GM18502 (cell line): ENCODE data around the gene DIAPH2.
"Not testable (repeated sequence)": the region's sequence is repeated elsewhere in the genome, so short reads cannot be mapped to it uniquely, and the experiment has no call there.

Source experiments
- ATAC-seq: cut with Tn5 transposase; IDR thresholded peaks from one replicate; pipeline ENCODE4 v1.9.1; 2021; ENCODE audit warnings: mild to moderate bottlenecking; ENCODE audit not compliant: unreplicated experiment, poor library complexity

The DIAPH2 gene

GRCh38 chrX:96798982-96799381 lies 114.3 kb downstream of the DIAPH2 start:
- ATAC-seq, result no peak

DNA sequence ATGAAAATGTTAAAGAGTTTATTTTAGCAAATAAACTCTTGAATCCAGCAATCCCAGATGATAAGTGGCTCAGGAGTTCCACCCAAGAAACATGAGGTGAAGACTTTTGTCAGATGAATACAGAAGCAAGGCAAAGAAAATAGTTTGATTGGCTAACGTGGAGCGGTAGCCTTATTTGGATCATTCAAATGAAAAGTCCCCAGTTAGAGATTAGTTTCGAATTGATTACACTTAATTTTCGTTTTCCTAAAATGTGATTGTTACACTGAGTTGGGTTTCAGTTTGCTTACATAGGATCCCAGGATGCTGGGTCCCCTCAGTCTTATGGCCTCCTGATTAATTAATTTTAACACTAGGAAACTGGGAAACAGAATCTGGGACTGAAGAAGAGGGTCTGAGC lies 122.7 kb downstream of the DIAPH2 start:
- ATAC-seq, result no peak

- ATAC-seq, result no peak
Measured at GRCh38 chrX:96820935-96821334, 136.3 kb downstream of the DIAPH2 start.

DNA sequence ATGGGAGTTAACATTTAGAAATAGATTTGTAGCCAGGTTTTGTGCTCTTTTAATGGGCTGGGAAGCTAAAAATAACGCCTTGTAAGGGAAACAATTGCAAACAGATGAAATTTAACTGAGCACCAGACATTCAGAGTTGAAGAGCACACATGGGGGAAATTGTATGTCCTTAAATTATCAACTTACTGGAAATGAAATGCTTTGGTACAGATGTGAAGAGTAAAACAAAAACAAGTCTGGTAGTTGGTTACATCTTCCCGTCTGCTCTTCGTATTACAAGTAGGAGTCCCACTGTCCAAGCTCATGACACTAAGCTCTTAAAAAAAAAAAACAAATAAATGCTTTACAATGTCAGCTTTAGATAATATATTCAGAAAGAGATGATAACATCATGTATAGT lies 139.5 kb downstream of the DIAPH2 start:
- no peak for ATAC-seq

- no peak for ATAC-seq
Measured at GRCh38 chrX:96833333-96833732, 148.7 kb downstream of the DIAPH2 start.

GRCh38 chrX:96834137-96834536 lies 149.5 kb downstream of the DIAPH2 start:
- ATAC-seq, result no peak

DNA sequence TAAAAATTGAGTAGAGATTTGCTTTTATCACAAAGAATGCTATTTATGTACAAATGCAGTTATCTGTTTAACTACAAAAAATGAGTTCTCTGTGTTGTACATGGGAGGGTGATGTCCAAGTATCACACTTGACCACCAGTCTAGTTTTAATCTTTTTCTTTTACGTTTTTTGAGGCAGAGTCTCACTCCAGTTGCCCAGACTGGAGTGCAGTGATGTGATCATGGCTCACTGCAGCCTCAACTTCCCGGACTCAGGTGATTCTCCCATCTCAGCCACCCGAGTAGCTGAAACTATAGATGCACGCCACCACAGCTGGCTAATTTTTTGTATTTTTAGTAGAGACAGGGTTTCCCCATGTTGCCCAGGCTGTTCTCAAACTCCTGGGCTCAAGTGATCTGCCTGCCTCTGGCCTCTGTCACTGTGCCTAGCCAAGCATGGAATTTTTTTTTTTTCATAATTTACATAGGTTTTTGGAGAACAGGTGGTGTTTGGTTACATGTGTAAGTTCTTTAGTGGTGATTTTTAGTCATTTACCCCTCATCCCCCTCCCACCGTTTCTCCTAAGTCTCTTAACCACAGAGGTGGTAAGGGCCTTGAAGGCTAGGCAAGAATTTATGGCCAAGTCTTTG lies 151.1 kb downstream of the DIAPH2 start:
- ATAC-seq, result peak; percentile 80

DNA sequence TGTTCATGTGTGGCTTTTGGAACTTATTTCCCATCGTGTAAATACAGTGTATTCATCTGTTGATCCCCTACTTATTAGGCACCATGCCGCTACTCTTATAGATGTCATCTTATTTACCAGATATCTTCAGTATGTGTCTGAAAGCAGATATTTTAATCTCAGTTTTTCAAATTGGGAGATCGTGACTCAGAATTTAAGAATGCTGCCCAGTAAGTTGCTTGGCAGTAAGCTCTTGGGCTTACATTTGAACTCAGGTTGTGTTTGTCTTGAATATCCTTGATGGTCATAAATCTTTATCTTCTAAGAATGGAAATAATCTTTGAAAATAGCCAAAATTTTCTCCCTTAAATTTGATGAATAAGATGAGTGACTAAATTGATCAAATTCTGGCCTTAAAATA lies 153.2 kb downstream of the DIAPH2 start:
- ATAC-seq, result no peak

DNA sequence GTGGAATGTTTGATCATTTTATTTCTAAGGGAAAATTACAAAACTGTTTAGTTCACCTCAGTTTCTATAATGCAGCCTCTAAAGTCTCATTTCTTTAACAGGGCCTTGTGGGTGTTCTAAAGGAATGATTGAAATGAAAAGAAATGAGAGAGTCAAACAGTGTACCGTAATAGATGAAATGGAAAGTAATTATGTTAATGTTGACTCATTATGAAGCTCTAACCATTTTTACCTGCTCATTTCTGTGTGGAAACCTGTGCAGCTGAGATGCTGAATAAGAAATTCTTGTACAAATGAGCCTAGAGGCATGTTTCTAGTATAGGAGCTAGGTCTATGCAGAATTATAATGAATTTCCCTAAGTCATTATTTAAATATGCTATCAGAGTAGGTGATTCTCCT lies 153.9 kb downstream of the DIAPH2 start:
- ATAC-seq, result no peak

- ATAC-seq, result no peak
Measured at GRCh38 chrX:96841325-96841724, 156.7 kb downstream of the DIAPH2 start.

DNA sequence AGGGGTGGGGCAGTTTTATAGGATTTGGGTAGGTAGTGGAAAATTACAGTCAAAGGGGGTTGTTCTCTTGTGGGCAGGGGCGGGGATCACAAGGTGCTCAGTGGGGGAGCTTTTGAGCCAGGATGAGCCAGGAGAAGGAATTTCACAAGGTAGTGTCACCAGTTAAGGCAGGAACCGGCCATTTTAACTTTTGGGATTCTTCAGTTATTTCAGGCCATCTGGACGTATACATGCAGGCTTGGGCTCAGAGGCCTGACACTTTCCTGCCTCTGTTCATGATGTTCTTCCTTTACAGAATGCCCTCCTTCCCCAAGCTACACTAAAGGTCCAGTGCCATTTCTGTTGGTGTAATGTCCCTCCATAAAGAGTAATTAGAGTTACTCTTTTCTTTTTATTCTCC lies 157.2 kb downstream of the DIAPH2 start:
- ATAC-seq, result not testable (repeated sequence)

GRCh38 chrX:96843566-96843965 lies 158.9 kb downstream of the DIAPH2 start:
- ATAC-seq, result no peak

DNA sequence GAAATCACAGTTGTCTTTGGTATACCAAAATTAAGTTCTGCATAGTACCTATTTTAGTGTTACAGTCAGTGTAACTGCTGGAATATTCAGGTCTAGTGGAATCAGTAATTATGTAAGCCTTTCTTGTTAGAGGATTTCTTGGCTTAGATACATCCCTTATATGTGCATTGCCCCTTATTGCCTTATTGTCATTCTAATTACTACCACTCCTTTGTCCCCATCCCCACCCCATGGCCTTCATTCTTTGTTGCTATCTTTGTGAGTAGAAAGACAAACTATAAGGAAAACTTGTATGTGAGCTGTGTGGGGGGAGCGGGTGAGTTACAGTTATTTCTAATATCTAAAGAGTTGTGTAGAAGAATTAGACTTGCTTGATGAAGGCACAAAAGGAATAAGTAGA lies 162.2 kb downstream of the DIAPH2 start:
- ATAC-seq, result no peak

GRCh38 chrX:96859422-96859821 lies 174.8 kb downstream of the DIAPH2 start:
- ATAC-seq, result not testable (repeated sequence)

DNA sequence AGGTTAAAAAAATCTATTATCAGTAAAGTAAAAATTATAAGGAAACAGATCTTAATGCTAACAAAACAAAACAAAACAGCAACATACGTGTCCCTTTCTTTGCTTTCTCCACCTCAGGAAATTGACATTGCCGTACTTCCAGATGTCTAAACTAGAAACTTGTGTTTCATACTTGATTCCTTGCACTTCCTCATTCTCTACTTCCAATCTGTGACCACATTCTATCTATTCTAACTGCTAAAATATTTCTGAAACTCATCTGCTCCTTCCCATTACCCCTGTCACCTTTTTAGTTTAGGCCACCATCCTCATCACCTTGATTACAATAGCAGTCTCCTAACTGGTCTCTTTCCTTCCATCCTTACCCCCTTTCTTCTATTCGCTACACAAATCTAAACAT lies 176.6 kb downstream of the DIAPH2 start:
- peak; percentile 70 for ATAC-seq

DNA sequence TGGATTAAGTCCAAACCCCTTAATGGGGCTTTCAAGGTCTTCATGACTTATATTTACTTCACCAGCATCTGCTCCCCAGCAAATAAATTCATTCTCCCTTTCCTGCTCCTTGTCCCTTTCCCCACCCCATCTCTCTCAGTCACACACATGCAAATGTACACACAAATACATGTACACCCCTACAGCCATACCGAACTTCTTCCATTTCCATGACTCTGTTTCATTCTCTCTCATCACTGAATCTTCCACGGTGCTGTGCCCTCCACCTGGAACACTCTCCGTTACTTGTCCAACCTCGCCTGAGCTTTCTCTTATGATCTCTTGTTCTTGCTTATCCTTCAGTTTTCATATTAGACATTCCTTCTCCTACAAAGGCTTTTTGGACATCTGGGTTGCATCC lies 177.0 kb downstream of the DIAPH2 start:
- ATAC-seq, result peak; percentile 62

DNA sequence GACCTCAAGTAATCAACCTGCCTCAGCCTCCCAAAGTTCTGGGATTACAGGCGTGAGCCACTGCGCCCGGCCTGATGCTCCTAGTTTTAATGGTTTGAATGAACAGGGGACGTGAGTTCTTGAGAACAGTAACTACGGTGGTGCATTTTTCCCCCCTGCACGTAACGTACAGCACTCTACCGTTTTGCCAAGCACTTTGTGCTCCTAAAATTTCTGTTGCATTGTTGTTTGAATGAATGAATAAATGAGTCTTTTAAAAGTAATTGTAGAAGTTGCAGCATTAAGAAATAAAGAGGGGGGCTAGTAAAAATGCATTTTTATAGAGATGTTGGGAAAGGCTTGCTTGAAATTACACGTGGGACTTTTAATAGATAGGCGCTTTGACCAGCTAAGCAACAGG lies 199.0 kb downstream of the DIAPH2 start, which contains the start of gene RPA4:
RPA4 (plus strand) TSS at position 301 of the 400 bp plus-strand sequence. CDS start 403 bp downstream, outside the sequence.
- no peak for ATAC-seq

DNA sequence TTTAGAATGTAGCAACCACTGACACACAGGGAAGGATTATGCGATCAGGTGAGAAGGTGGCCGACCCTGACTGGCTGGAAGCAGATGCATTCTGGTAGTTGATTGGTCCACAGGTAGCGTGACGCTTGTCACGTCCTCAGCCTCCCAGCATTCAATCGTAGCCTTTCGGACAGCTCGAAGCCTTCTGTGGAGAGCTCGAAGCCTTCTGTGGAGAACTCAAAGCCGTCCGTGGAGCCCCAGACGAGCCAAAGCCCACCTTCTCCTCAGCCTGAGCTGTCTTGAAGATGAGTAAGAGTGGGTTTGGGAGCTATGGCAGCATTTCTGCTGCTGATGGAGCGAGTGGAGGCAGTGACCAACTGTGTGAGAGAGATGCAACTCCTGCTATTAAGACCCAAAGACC lies 199.4 kb downstream of the DIAPH2 start:
- no peak for ATAC-seq

DNA sequence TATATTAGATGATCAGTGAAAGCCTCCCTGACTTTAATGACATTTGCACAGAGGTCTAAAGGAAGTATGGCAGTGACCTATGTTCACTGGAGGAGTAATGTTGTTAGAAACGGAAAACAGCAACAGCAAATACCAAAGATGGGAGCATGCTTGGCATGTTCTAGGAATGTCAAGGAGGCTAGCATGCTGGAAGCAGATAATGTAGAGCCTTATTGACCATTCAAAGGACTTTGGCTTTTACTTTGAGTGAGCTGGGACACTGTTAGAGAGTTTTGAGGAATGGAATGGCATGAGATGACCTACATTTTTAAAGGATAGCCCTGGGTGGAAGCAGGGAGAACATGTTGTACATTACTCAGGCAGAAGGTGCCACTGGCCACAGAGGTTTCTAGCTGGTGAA lies 205.1 kb downstream of the DIAPH2 start:
- ATAC-seq, result no peak

GRCh38 chrX:96906741-96907140 lies 222.1 kb downstream of the DIAPH2 start:
- ATAC-seq, result no peak

GRCh38 chrX:96907516-96908272 lies 223.1 kb downstream of the DIAPH2 start:
- no peak for ATAC-seq

- no peak for ATAC-seq
Measured at GRCh38 chrX:96909291-96909690, 224.6 kb downstream of the DIAPH2 start.
